ENCODE measurements around the gene NUP210. TPM values are rescaled to one million over a fixed set of nuclear protein-coding genes. Genes with fewer than 3 reads are reported as not detected.

Gene NUP210
- total and polyA plus RNA-seq, 8 donors, result 16.0 to 23.5 (median 18.1) TPM

- Histone ChIP-seq H3K36me3 (peaks cover 0 to 99% of the 10 kb centered on the region in 2 donors), H3K27ac (no peak overlapping the region), H3K27me3 (no peaks in the 10 kb centered on the region), H3K9me3 (no peaks in the 10 kb centered on the region), H3K4me1 (no peaks in the 10 kb centered on the region), H3K4me3 (no peak overlapping the region)
- TF ChIP-seq CTCF (IDR thresholded peaks at IDR 0.05), result no peak
- DNase-seq (no peak), ATAC-seq (no peak)
- intact Hi-C loops (cut with DNase I), result no loop called here
These were observed 83.5 kb downstream of the NUP210 start for GRCh38 chr3:13336592-13336991.

GRCh38 chr3:13335503-13335902, 84.6 kb downstream of the NUP210 start:
- H3K9me3 ChIP-seq, result no peaks in the 10 kb centered on the region
- ATAC-seq (no peak), DNase-seq (no peak)
- intact Hi-C loops (cut with DNase I), result no loop called here
- H3K4me1 ChIP-seq, result no peaks in the 10 kb centered on the region
- H3K36me3 ChIP-seq, result peaks cover 0 to 100% of the 10 kb centered on the region in 2 donors
- no peaks in the 10 kb centered on the region for H3K27me3 ChIP-seq
- no peak for TF ChIP-seq CTCF (IDR thresholded peaks at IDR 0.05)
- no peak overlapping the region for H3K4me3 ChIP-seq
- H3K27ac ChIP-seq, result no peak overlapping the region

GRCh38 chr3:13335059-13335458, 85.1 kb downstream of the NUP210 start:
- intact Hi-C loops (cut with DNase I), result no loop called here
- ATAC-seq, result no peak
- Histone ChIP-seq H3K9me3 (no peaks in the 10 kb centered on the region), H3K36me3 (peaks cover 0 to 100% of the 10 kb centered on the region in 2 donors), H3K27me3 (no peaks in the 10 kb centered on the region), H3K27ac (no peak overlapping the region), H3K4me1 (no peaks in the 10 kb centered on the region), H3K4me3 (no peak overlapping the region)
- no peak for TF ChIP-seq CTCF (IDR thresholded peaks at IDR 0.05)
- DNase-seq, result no peak

GRCh38 chr3:13333236-13333897, 86.8 kb downstream of the NUP210 start:
- ATAC-seq, result no peak
- Histone ChIP-seq H3K27me3 (no peaks in the 10 kb centered on the region), H3K9me3 (no peaks in the 10 kb centered on the region), H3K4me1 (no peaks in the 10 kb centered on the region), H3K27ac (no peak overlapping the region), H3K36me3 (peaks cover 0 to 100% of the 10 kb centered on the region in 2 donors), H3K4me3 (no peak overlapping the region)
- DNase-seq, result no peak
- intact Hi-C loops (cut with DNase I), result no loop called here
- no peak for TF ChIP-seq CTCF (IDR thresholded peaks at IDR 0.05)

- H3K4me3 ChIP-seq, result no peak overlapping the region
- DNase-seq (no peak), ATAC-seq (no peak)
- H3K27me3 ChIP-seq, result no peaks in the 10 kb centered on the region
- H3K9me3 ChIP-seq, result no peaks in the 10 kb centered on the region
- intact Hi-C loops (cut with DNase I), result no loop called here
- H3K4me1 ChIP-seq, result no peaks in the 10 kb centered on the region
- no peak overlapping the region for H3K27ac ChIP-seq
- no peak for TF ChIP-seq CTCF (IDR thresholded peaks at IDR 0.05)
- peaks cover 0 to 100% of the 10 kb centered on the region in 2 donors for H3K36me3 ChIP-seq
These were observed 87.4 kb downstream of the NUP210 start for GRCh38 chr3:13332740-13333139.
